ENCODE measurements around the gene SPAG6. TPM values are rescaled to one million over a fixed set of nuclear protein-coding genes. Genes with fewer than 3 reads are reported as not detected.
A peak's percentile ranks its signal among the peaks of the same experiment; 100 is the strongest.

The SPAG6 gene
- total and polyA plus RNA-seq, 9 of the 15 experiments (the other 6 are each of a cell fraction or from before 2014, with no cell fraction given): 3.5 to 23.1 (median 11.8) TPM

DNA sequence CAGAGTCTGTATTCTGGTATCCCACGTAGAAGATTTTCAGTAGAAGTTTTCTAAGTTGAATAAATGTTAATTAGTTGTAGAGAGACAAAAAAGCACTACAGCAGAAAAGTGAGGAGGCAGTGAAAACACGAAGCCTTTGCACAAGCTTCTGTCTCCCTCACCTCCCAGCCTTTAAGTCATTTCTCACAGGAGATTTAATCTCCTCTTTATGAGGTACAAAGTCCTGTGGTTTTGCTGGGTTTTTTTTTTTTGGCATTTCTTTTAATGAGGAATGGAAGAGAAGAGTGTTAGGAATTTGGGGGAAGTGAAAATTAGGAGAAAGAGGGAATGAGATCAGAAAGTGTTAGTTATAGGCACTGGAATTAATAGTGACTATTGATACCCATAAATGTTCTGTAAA lies 21.5 kb downstream of the SPAG6 start (continued):
- TF ChIP-seq, protein P1, sequence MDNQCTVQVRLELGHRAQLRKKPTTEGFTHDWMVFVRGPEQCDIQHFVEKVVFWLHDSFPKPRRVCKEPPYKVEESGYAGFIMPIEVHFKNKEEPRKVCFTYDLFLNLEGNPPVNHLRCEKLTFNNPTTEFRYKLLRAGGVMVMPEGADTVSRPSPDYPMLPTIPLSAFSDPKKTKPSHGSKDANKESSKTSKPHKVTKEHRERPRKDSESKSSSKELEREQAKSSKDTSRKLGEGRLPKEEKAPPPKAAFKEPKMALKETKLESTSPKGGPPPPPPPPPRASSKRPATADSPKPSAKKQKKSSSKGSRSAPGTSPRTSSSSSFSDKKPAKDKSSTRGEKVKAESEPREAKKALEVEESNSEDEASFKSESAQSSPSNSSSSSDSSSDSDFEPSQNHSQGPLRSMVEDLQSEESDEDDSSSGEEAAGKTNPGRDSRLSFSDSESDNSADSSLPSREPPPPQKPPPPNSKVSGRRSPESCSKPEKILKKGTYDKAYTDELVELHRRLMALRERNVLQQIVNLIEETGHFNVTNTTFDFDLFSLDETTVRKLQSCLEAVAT (IDR thresholded peaks at IDR 0.05): 0 out of 4 replicates have a peak, but pooled peaks of 1 of the 2 experiments have one; percentile 41
- TF ChIP-seq SMARCE1 (IDR thresholded peaks at IDR 0.05) (peak; percentile 38; the same call in 1 of the 2 replicates), HNRNPL (IDR thresholded peaks at IDR 0.05; ENCODE audit: low read depth, low read length) (no peak), GABPB2 (CRISPR knock-in tag; conservative IDR thresholded peaks at IDR 0.05) (no peak), HES1 (IDR thresholded peaks at IDR 0.05; ENCODE audit: low read depth) (no peak), DPF2 (IDR thresholded peaks at IDR 0.05) (no peak; the same call in 1 of the 2 replicates), BCL6 (CRISPR knock-in tag; IDR thresholded peaks at IDR 0.05) (no peak), KAT8 (IDR thresholded peaks at IDR 0.05; ENCODE audit: low read depth) (no peak), MAZ (CRISPR knock-in tag; conservative IDR thresholded peaks at IDR 0.05 in 1 of 2, IDR thresholded peaks at IDR 0.05 in 1 of 2) (peak in 1 of 2 experiments; percentile 29; a peak in 1 of 4 replicates), SREBF2 (CRISPR knock-in tag; IDR thresholded peaks at IDR 0.05) (no peak), ZNF384 (IDR thresholded peaks at IDR 0.05; ENCODE audit: low read depth, low read length) (0 out of 2 replicates have a peak, but pooled peaks have one; percentile 42), ZNF347 (CRISPR knock-in tag; IDR thresholded peaks at IDR 0.05; ENCODE audit: low read depth) (no peak), ATF4 (CRISPR knock-in tag; IDR thresholded peaks at IDR 0.05) (no peak), GTF2A2 (tag; IDR thresholded peaks at IDR 0.05) (no peak), ETV1 (tag; conservative IDR thresholded peaks at IDR 0.05; ENCODE audit: low read depth) (no peak)
- TF ChIP-seq, protein P2, sequence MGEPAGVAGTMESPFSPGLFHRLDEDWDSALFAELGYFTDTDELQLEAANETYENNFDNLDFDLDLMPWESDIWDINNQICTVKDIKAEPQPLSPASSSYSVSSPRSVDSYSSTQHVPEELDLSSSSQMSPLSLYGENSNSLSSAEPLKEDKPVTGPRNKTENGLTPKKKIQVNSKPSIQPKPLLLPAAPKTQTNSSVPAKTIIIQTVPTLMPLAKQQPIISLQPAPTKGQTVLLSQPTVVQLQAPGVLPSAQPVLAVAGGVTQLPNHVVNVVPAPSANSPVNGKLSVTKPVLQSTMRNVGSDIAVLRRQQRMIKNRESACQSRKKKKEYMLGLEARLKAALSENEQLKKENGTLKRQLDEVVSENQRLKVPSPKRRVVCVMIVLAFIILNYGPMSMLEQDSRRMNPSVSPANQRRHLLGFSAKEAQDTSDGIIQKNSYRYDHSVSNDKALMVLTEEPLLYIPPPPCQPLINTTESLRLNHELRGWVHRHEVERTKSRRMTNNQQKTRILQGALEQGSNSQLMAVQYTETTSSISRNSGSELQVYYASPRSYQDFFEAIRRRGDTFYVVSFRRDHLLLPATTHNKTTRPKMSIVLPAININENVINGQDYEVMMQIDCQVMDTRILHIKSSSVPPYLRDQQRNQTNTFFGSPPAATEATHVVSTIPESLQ (CRISPR knock-in tag; IDR thresholded peaks at IDR 0.05): no peak
